H1 (cell line): ENCODE data around the gene SCYL1. TPM values are rescaled to one million over a fixed set of nuclear protein-coding genes. Genes with fewer than 3 reads are reported as not detected.

ENCODE experiments used
- HDAC2 ChIP-seq, 2 experiments: fragments of 300-600 bp in 1 of 2; sonication (generic) in 1 of 2; IDR thresholded peaks; 2 replicates each; pipeline ENCODE4 v1.6.1; 2011 to 2012; ENCODE audit warnings: low read depth in 2 of 2, low read length in 2 of 2, mild to moderate bottlenecking in 2 of 2, moderate library complexity in 2 of 2, borderline replicate concordance in 1 of 2, inconsistent platforms in 1 of 2
- SUZ12 ChIP-seq: fragments of 200-600 bp; sonication (generic); IDR thresholded peaks from 2 replicates; pipeline ENCODE4 v1.6.1; 2012; ENCODE audit warnings: mild to moderate bottlenecking, inconsistent platforms, low read length, moderate library complexity, mixed read lengths
- polyA plus RNA-seq, 7 experiments: library from polyadenylated mRNA; depleted of rRNA in 3 of 7; stranded (reverse) in 5 of 7; unstranded in 2 of 7; fragments of >200 nt in 5 of 7; fragments of 200-250 nt in 2 of 7; gene quantifications; 1 replicate in 5 of 7; 2 replicates in 1 of 7; 4 replicates in 1 of 7; pipeline versions ENCODE4 v1.2.1 to v1.2.3, GENCODE V29; 2011 to 2013; ENCODE audit warnings: missing spikeins in 2 of 7, mixed read lengths in 2 of 7
- total RNA-seq: library from RNA; stranded (reverse); fragmentation: NEBNext Ultra II Directional; extraction: Animal tissue kit (Norgen Biotek cat#: 25700); gene quantifications from 2 replicates; pipeline ENCODE4 v1.2.1, GENCODE V29; 2021
- TF ChIP-seq, protein P1 (sequence below): IDR thresholded peaks from 2 replicates; pipeline ENCODE4 v1.6.1; 2012; ENCODE audit warnings: inconsistent platforms

SCYL1 gene
- total and polyA plus RNA-seq, 2 of the 8 experiments (the other 6 are each of a cell fraction or from before 2014, with no cell fraction given) = 59.8 to 77.7 TPM

DNA sequence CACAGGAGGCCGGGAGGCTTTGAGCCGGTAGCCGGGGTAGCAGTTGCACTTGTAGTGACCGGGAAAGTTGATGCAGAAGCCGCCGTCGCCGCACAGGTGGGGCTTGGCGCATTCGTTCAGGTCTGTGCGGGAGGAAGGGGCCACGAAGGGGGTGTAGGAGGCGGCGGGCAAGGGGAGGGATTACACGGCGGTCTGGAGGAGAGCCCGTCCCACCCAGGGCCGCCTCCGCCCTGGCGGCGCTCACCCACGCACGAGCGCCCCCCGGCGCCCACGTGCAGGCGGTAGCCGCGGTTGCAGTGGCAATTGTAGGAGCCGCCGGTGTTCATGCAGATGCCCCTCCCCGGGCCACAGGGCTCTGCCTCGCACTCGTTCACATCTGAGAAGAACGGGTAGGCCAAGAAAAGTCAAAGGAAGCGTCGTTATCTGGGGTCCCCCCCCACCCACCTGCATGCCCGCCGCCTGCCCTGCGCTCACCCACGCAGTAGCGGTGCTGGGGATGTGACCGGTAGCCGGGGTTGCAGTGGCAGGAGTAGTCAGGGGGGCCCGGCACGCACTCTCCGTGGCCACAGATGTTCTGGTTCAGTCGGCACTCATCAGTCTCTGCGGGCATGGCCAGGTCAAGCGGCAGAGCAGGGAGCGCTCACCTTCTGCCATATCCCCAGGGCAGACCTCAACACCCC, 22.7 kb downstream of the SCYL1 start (continued):
- TF ChIP-seq HDAC2 (IDR thresholded peaks at IDR 0.05; ENCODE audit: borderline replicate concordance in 1 of 2, low read depth in 2 of 2, low read length in 2 of 2) = 0 out of 4 replicates have a peak, but pooled peaks of 1 of the 2 experiments have one; percentile 20
- TF ChIP-seq, protein P1, sequence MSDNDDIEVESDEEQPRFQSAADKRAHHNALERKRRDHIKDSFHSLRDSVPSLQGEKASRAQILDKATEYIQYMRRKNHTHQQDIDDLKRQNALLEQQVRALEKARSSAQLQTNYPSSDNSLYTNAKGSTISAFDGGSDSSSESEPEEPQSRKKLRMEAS = 0 out of 2 replicates have a peak, but pooled peaks have one; percentile 32
- peak; percentile 6; the same call in 1 of the 2 replicates for TF ChIP-seq SUZ12
